Epithelial cell of proximal tubule (primary cell): ENCODE results near the gene RENBP. TPM values are rescaled to one million over a fixed set of nuclear protein-coding genes. Genes with fewer than 3 reads are reported as not detected.

Experiments used
- DNase-seq: peaks from one replicate; pipeline ENCODE4 v3.0.0-alpha.2; 2011; ENCODE audit warnings: low read depth
- H3K4me3 ChIP-seq: 2 replicates; pipeline ENCODE4 v1.5.1; 2011; ENCODE audit warnings: low read depth, mild to moderate bottlenecking, low read length
- total RNA-seq: library from RNA; depleted of rRNA; stranded (reverse); fragments of >200 nt; gene quantifications from 2 replicates; pipeline ENCODE4 v1.2.3, GENCODE V29; 2015
- TF ChIP-seq, protein P1 (sequence below): conservative IDR thresholded peaks from 2 replicates; pipeline ENCODE4 v1.5.1; 2012; ENCODE audit warnings: low read depth, mild to moderate bottlenecking, low read length

The RENBP gene
- total RNA-seq, 1 donor from 2014 or later: 0.92 TPM

DNA sequence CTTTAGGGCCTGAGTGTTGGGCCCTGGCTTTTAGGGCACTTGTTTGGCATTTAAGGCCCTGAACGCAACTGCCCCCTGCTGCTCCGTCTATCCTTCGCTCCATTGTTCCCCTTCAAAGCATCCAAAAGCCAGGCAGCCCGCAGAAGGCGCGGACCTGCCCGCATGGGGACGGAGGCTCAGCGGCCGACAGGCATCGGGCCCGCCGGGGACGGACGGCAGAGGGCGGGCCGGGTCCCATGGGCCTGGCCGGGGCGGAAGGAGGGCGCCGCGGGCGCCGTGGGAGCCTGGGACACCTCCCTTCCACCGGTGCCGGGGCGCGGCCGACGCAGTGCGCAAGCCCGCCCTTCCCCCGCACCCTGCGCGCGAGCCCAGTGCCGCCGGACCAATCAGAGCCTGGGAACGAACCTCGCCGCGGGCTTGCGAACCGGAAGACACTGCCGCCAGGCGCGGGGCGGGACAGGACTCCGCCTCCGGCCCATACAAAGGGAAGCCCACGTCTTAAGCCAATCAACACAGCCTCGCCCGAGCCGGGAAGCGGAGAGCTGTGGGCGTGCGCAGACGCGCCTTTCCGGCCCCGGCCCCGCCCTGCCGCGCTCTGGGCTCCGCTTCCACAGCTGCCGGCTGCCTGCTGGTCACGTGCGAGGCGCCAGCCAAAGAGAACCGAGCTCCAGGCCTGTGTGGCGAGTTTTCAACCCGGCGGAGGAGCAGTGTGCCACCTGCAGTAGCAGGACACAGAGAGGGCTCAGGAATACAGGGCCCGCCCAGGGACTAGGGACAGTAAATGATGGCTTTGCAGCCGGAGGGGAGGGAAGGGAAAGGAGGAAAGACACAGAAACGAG is 16.3 kb downstream of the RENBP start:
- H3K4me3 ChIP-seq: peak overlapping the region; percentile 69
- peak; percentile 62 for DNase-seq
- TF ChIP-seq, protein P1, sequence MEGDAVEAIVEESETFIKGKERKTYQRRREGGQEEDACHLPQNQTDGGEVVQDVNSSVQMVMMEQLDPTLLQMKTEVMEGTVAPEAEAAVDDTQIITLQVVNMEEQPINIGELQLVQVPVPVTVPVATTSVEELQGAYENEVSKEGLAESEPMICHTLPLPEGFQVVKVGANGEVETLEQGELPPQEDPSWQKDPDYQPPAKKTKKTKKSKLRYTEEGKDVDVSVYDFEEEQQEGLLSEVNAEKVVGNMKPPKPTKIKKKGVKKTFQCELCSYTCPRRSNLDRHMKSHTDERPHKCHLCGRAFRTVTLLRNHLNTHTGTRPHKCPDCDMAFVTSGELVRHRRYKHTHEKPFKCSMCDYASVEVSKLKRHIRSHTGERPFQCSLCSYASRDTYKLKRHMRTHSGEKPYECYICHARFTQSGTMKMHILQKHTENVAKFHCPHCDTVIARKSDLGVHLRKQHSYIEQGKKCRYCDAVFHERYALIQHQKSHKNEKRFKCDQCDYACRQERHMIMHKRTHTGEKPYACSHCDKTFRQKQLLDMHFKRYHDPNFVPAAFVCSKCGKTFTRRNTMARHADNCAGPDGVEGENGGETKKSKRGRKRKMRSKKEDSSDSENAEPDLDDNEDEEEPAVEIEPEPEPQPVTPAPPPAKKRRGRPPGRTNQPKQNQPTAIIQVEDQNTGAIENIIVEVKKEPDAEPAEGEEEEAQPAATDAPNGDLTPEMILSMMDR: peak; percentile 21

DNA sequence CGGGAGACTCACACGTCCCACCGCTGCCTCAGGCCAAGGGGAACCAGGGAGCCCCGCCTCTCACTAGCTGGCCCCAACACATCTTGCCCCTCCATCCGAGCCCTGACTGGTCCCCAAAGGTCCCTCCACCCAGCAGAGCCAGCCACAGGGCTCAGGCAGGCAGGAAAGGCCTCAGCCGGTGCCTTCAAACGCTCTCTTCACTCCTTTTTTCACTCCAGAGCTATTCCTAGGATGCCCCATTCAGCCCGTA is 16.8 kb downstream of the RENBP start:
- TF ChIP-seq, protein P1: no peak
- no peak for DNase-seq
- peak overlapping the region; percentile 69 for H3K4me3 ChIP-seq

DNA sequence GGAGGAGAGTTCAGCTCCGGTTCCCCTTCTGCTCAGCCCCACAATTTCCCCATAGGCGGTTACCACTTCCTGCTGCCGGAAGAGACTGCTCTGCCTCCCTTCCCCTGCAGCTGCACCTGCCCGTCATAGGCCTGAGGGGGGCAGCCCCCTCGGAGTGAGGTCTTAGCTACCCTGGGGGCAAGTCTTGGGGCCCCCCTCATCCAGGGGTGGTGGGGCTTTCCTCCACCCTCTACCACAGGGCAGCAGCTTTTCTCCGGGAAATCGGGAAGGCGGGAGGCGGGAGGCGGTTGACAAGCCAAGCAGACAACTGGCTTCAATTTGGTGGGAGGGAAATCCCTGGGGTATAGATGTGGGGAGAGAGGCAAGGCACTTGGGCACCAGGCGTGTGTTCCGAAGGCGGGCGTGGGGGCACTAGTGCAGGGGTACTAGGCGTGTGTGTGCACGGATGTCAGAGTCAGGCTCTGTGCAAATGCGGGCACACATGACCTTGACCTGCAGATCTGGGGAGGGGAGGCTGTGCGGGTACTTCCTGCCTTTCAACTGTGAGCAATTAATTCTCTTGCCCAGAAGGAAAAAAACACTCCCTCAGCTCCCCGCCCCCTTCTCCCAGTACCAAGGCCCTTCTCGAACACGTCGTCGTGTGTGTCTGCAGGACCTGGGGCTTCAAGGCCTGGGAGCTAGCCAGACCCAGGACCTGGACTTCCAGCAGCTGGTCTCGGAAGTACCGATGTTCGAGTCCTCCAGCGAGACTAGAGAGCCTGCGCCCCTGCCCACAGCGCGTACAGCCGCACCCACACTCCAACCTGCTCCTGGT is 17.4 kb downstream of the RENBP start:
- H3K4me3 ChIP-seq: peak overlapping the region; percentile 69
- TF ChIP-seq, protein P1: no peak
- DNase-seq: no peak

DNA sequence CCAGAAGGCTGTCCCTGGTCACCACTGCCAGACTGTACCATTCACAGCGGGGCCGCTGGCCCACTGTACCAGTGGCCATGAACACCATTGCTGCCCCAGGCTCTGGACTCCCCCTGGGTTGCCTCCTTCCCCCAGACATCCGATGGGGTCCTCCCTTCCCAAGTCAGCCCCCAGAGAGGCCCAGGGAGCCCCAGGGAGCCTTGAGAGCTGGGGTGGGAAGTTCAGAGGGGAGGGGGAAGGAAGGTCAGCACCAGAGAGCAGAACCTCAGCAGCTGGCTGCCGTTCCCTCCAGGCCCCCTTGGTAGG is 17.9 kb downstream of the RENBP start:
- peak overlapping the region; percentile 69 for H3K4me3 ChIP-seq
- DNase-seq: no peak
- TF ChIP-seq, protein P1: no peak

DNA sequence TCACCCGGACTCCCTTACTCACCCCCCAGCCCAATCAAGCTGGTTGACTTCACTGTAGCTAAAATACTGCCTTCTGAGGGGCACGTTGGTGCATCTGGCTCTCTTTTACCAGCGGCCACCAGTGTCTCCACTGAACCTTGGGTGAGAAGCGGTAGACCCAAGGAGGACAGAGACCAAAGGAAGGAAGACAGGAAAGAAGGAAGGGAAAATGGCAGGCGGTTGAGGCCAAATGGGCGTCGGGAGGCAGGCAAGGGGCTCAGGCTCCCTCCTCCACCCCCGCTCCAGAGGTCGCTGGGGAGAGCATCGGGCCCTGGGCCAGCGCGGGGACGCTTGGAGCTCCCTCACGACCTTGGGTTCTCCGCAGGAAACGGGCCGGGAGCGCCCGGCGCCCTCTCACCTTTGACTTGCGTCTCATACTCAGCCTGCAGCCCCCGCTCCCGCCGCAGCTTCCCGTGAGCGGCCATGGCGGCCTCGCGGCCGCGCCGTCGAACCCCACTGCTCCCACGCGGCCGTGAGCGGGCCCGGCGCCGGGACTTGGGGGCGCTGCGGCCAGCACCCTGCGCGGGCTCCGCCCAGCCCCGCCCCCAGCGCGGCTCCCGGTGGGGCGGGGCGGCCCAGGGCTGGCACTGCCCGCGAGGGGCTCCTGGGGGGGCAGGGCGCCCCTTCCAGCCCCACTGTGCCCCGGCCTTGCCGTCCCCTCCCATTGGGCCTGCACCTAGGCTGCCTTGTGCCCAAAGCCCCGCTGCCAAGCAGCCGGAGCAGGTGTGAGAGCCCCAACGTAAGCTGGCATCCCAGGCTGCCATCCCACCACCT is 18.5 kb downstream of the RENBP start, which contains the start of gene ARHGAP4:
TSS of gene ARHGAP4 (minus strand) at position 526 of the 813 bp plus-strand sequence. CDS start at position 464, 62 bp downstream.
- no peak for DNase-seq
- TF ChIP-seq, protein P1: no peak
- peak within 1 kb of the TSS; percentile 69 for H3K4me3 ChIP-seq

DNA sequence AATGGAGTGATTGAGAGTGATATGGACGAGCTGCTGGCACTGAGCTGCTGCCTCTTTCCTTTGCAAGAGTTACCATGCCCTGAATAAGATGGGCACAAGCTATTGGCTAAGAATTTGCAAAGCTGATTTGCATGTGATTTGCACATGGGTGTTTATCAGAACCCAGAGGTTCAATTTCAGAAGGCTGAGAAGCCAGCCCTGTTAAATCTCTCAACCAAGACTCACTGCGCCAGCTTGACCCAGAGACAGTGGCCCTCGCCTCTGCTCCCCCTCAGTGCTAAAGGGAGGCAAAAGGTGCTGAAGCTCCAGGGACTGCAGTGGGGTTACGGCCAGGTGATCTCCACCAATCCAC is 19.1 kb downstream of the RENBP start:
- peak overlapping the region; percentile 35 for H3K4me3 ChIP-seq
- no peak for DNase-seq
- TF ChIP-seq, protein P1: no peak
